GF-D8 (cell line): ENCODE data around the gene CALHM1.

ENCODE experiments used
- DNase-seq: peaks from one replicate; lab custom pipeline; 2025; lab: John Stamatoyannopoulos, UW

Gene CALHM1

GRCh38 chr10:103455235-103455634 is 3.5 kb downstream of the CALHM1 start:
- no peak for DNase-seq

- DNase-seq, result no peak
Observed at GRCh38 chr10:103454026-103454425, 4.7 kb downstream of the CALHM1 start.

GRCh38 chr10:103452506-103453230 is 6.0 kb downstream of the CALHM1 start:
- no peak for DNase-seq

GRCh38 chr10:103451831-103452505 is 6.7 kb downstream of the CALHM1 start, which contains the start of gene CALHM2:
CALHM2 (minus strand) TSS chr10:103452370; CDS start chr10:103449941, 2,429 bp downstream.
- peak; percentile 4 for DNase-seq

- peak; percentile 4 for DNase-seq
Observed at GRCh38 chr10:103451091-103451813, 7.4 kb downstream of the CALHM1 start.

- no peak for DNase-seq
Observed at GRCh38 chr10:103450201-103450695, 8.5 kb downstream of the CALHM1 start.

GRCh38 chr10:103449208-103450144 is 9.2 kb downstream of the CALHM1 start:
- DNase-seq, result no peak

GRCh38 chr10:103448746-103449145 is 10.0 kb downstream of the CALHM1 start:
- no peak for DNase-seq

- no peak for DNase-seq
Observed at GRCh38 chr10:103447187-103447586, 11.5 kb downstream of the CALHM1 start.

- no peak for DNase-seq
Observed at GRCh38 chr10:103445767-103446567, 12.7 kb downstream of the CALHM1 start.

- DNase-seq, result no peak
Observed at GRCh38 chr10:103445366-103445765, 13.3 kb downstream of the CALHM1 start.

- no peak for DNase-seq
Observed at GRCh38 chr10:103444478-103444877, 14.2 kb downstream of the CALHM1 start.

- no peak for DNase-seq
Observed at GRCh38 chr10:103443475-103444185, 15.1 kb downstream of the CALHM1 start.

- no peak for DNase-seq
Observed at GRCh38 chr10:103442031-103442461, 16.7 kb downstream of the CALHM1 start.

GRCh38 chr10:103441611-103442010 is 17.1 kb downstream of the CALHM1 start:
- no peak for DNase-seq

- no peak for DNase-seq
Observed at GRCh38 chr10:103441206-103441605, 17.5 kb downstream of the CALHM1 start.

GRCh38 chr10:103440416-103440815 is 18.3 kb downstream of the CALHM1 start:
- DNase-seq, result no peak

- DNase-seq, result no peak
Observed at GRCh38 chr10:103439776-103440175, 18.9 kb downstream of the CALHM1 start.

- peak; percentile 67 for DNase-seq
Observed at GRCh38 chr10:103433858-103434257, 24.8 kb downstream of the CALHM1 start.

- no peak for DNase-seq
Observed at GRCh38 chr10:103431902-103432301, 26.8 kb downstream of the CALHM1 start.
